Osteoblast (primary cell): ENCODE data around the gene VWA2. TPM values are rescaled to one million over a fixed set of nuclear protein-coding genes. Genes with fewer than 3 reads are reported as not detected.

Experiments
- DNase-seq: peaks from one replicate; pipeline ENCODE4 v3.0.0; 2011; ENCODE audit warnings: low spot score, mixed read lengths; ENCODE audit not compliant: insufficient read length; ENCODE audit errors: missing footprints
- H2AFZ ChIP-seq: 2 replicates; pipeline ENCODE4 v1.6.0; 2011; ENCODE audit warnings: mild to moderate bottlenecking, low read length
- H3K27ac ChIP-seq: 2 replicates; pipeline ENCODE4 v1.5.1; 2011; ENCODE audit warnings: mild to moderate bottlenecking, low read depth, low read length, moderate library complexity
- H3K27me3 ChIP-seq: 2 replicates; pipeline ENCODE4 v1.6.0; 2012; ENCODE audit warnings: mild to moderate bottlenecking, control low read depth, inconsistent platforms, low read length, moderate library complexity; ENCODE audit not compliant: insufficient read depth
- H3K36me3 ChIP-seq: 2 replicates; pipeline ENCODE4 v1.5.1; 2011; ENCODE audit warnings: mild to moderate bottlenecking, low read length, control low read depth, moderate library complexity; ENCODE audit not compliant: insufficient read depth
- H3K4me1 ChIP-seq: 2 replicates; pipeline ENCODE4 v1.5.1; 2011; ENCODE audit warnings: mild to moderate bottlenecking, low read length, control low read depth, moderate library complexity; ENCODE audit not compliant: insufficient read depth
- H3K4me2 ChIP-seq: 2 replicates; pipeline ENCODE4 v1.6.0; 2011; ENCODE audit warnings: mild to moderate bottlenecking, low read length; ENCODE audit not compliant: insufficient read depth
- H3K4me3 ChIP-seq: fragments of 200-600 bp; sonication (generic); 3 replicates; pipeline ENCODE4 v1.5.1; 2012; ENCODE audit warnings: mild to moderate bottlenecking, low read length, inconsistent platforms; ENCODE audit not compliant: insufficient read depth
- H3K79me2 ChIP-seq: 2 replicates; pipeline ENCODE4 v1.6.0; 2012; ENCODE audit warnings: mild to moderate bottlenecking, low read length, control low read depth, inconsistent platforms; ENCODE audit not compliant: insufficient read depth
- H3K9me3 ChIP-seq: 2 replicates; pipeline ENCODE4 v1.5.1; 2011; ENCODE audit warnings: low read depth, low read length, control low read depth
- H4K20me1 ChIP-seq: 2 replicates; pipeline ENCODE4 v1.6.0; 2012; ENCODE audit warnings: mild to moderate bottlenecking, low read length, control low read depth; ENCODE audit not compliant: insufficient read depth
- total RNA-seq: library from RNA; depleted of rRNA; stranded (reverse); fragments of >200 nt; gene quantifications from 2 replicates; pipeline ENCODE4 v1.2.3, GENCODE V29; 2012
- TF ChIP-seq, protein P1 (sequence below): IDR thresholded peaks from 2 replicates; pipeline ENCODE4 v1.5.1; 2011; ENCODE audit warnings: mild to moderate bottlenecking, low read depth, low read length, moderate library complexity; ENCODE audit errors: extremely low read depth

Gene VWA2
- total RNA-seq, 1 donor = under 0.01 TPM

DNA sequence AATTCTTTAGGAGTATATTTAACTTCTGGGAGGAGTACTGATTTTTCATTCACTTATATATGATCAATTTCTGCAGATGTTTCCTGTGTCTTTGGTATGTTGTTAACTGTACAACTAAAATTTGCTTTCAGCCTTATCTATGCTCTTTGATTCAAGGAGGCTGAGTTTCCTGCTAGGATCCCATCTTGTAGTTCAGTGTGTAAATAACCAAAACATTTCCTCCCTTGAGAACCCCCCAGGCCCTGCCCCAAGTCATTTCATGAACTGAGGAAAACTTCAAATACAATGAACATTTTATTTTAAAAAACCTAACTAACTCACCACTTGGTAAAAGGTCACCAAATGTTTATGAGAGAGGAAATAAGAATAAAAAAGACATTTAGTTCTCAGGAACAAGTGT lies 55.5 kb downstream of the VWA2 start:
- Histone ChIP-seq H4K20me1 (no peaks in the 10 kb centered on the region), H3K4me3 (no peak overlapping the region), H3K27ac (no peak overlapping the region), H3K9me3 (peaks cover 3% of the 10 kb centered on the region), H3K79me2 (no peaks in the 10 kb centered on the region), H2AFZ (no peak overlapping the region), H3K27me3 (no peaks in the 10 kb centered on the region), H3K36me3 (no peaks in the 10 kb centered on the region), H3K4me1 (no peaks in the 10 kb centered on the region), H3K4me2 (no peak overlapping the region)
- DNase-seq = no peak
- TF ChIP-seq, protein P1, sequence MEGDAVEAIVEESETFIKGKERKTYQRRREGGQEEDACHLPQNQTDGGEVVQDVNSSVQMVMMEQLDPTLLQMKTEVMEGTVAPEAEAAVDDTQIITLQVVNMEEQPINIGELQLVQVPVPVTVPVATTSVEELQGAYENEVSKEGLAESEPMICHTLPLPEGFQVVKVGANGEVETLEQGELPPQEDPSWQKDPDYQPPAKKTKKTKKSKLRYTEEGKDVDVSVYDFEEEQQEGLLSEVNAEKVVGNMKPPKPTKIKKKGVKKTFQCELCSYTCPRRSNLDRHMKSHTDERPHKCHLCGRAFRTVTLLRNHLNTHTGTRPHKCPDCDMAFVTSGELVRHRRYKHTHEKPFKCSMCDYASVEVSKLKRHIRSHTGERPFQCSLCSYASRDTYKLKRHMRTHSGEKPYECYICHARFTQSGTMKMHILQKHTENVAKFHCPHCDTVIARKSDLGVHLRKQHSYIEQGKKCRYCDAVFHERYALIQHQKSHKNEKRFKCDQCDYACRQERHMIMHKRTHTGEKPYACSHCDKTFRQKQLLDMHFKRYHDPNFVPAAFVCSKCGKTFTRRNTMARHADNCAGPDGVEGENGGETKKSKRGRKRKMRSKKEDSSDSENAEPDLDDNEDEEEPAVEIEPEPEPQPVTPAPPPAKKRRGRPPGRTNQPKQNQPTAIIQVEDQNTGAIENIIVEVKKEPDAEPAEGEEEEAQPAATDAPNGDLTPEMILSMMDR = no peak

DNA sequence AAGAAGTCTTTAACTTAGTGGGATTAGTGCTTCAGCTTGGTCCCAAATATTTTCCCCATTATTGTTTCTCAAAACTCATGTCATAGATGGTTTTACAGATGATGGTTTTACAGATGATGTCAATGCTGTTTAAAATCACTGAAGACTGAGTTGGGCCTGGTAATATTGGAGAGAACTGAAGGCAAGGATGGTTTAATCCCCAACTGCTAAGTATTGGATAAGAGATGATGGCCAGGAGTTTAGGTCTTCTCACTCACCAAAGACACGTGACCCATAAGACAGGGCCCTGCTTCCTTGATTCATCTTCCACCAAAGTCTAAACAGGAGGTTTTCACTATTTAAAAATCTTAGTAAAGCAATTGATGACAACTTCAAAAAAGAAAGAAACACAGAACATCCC lies 56.3 kb downstream of the VWA2 start:
- no peak overlapping the region for H3K27ac ChIP-seq
- no peaks in the 10 kb centered on the region for H3K4me1 ChIP-seq
- no peaks in the 10 kb centered on the region for H3K36me3 ChIP-seq
- H3K79me2 ChIP-seq = no peaks in the 10 kb centered on the region
- H3K9me3 ChIP-seq = peaks cover 3% of the 10 kb centered on the region
- H3K4me3 ChIP-seq = no peak overlapping the region
- TF ChIP-seq, protein P1 = no peak
- H4K20me1 ChIP-seq = no peaks in the 10 kb centered on the region
- no peaks in the 10 kb centered on the region for H3K27me3 ChIP-seq
- no peak overlapping the region for H3K4me2 ChIP-seq
- no peak for DNase-seq
- H2AFZ ChIP-seq = no peak overlapping the region

DNA sequence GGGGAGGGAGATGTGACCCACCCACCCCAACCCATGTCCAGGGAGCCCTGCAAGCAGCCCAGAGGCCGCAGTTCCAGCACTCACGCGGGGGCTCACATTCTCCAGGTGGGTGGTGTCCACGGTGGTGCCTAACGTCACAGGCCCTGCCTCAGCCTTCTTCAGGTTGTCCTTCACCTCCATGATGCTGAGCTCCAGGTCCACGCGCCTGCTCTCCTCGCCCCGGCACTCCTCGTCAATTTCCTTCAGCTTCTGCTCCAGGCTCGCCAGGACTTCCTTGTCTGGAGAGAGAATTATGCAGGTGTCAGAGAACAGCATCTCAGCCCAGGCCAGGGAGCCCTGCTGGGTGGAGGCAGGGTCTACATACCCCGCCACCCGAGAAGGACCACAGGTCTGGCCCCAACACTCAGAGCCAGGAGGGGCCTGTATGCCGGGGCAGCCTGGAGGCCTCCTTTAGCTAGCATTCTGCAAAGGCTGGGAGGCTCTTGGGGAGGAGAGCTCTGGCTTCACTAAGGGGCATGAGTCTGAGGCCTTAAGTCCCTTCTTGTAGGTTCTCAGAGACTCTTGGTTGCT lies 58.2 kb downstream of the VWA2 start:
- TF ChIP-seq, protein P1 = no peak
- no peaks in the 10 kb centered on the region for H3K36me3 ChIP-seq
- H3K79me2 ChIP-seq = no peaks in the 10 kb centered on the region
- no peak overlapping the region for H3K27ac ChIP-seq
- H3K9me3 ChIP-seq = peaks cover 3% of the 10 kb centered on the region
- DNase-seq = no peak
- no peak overlapping the region for H3K4me3 ChIP-seq
- no peaks in the 10 kb centered on the region for H4K20me1 ChIP-seq
- H3K4me1 ChIP-seq = no peaks in the 10 kb centered on the region
- peaks cover 10% of the 10 kb centered on the region for H3K27me3 ChIP-seq
- H3K4me2 ChIP-seq = no peak overlapping the region
- no peak overlapping the region for H2AFZ ChIP-seq

DNA sequence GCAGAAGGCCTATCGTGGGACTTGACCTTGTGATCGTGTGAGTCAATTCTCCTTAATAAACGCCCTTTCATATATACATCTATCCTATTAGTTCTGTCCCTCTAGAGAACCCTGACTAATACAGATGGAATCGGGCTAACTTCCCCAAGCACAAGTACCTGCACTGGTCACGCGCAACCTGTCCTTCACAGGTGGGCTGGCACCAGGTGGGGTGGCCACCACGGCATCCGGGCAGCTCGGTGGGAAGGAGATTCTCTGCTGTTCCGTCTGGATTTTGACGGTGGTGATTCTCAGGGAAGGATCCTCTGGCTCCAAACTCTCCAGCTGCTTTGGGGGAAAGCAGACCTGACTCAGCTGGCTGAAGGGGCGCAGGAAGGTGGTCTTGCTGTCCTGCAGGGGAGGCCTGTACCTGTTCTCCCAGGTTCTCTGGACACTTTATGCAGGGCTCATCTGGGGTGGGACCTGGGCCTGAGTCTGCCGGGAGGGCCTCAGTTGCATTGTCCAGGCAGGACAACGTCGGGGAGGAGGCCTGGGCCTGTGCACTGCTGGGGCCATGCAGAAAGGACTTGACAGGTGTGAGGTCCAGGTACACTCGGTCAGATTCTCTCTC lies 61.1 kb downstream of the VWA2 start:
- TF ChIP-seq, protein P1 = no peak
- Histone ChIP-seq H3K36me3 (no peaks in the 10 kb centered on the region), H3K79me2 (no peaks in the 10 kb centered on the region), H4K20me1 (no peaks in the 10 kb centered on the region), H3K4me1 (peaks cover 8% of the 10 kb centered on the region), H3K4me2 (no peak overlapping the region), H3K4me3 (no peak overlapping the region), H3K27me3 (peaks cover 10% of the 10 kb centered on the region), H2AFZ (no peak overlapping the region), H3K27ac (no peak overlapping the region), H3K9me3 (peaks cover 3% of the 10 kb centered on the region)
- no peak for DNase-seq
